Aorta (tissue), 5 donors: ENCODE results near the gene GARNL3. TPM values are rescaled to one million over a fixed set of nuclear protein-coding genes. Genes with fewer than 3 reads are reported as not detected.

Experiments used
- ATAC-seq: fragments of 200-7000 bp; cut with Tn5 transposase; one replicate; pipeline ENCODE4 v1.9.1; 2022; ENCODE audit warnings: moderate library complexity; ENCODE audit not compliant: low FRiP score
- DNase-seq, 2 donors: peaks; one replicate each; pipeline ENCODE4 v3.0.0-alpha.2; 2020
- H3K27ac ChIP-seq, 2 donors: one replicate each; pipeline ENCODE4 v1.5.1; 2013; ENCODE audit warnings: low read length in 2 of 2, mild to moderate bottlenecking in 2 of 2, moderate library complexity in 2 of 2, control low read depth in 1 of 2, inconsistent platforms in 1 of 2, low read depth in 1 of 2
- H3K27me3 ChIP-seq, 2 donors: one replicate each; pipeline ENCODE4 v1.6.1; 2013; ENCODE audit warnings: control low read depth in 1 of 2, low read length in 1 of 2, mild to moderate bottlenecking in 1 of 2, moderate library complexity in 1 of 2; ENCODE audit not compliant: insufficient read depth in 2 of 2, control insufficient read depth in 1 of 2
- H3K36me3 ChIP-seq, 2 donors: one replicate each; pipeline ENCODE4 v1.6.1; 2013; ENCODE audit warnings: control low read depth in 1 of 2, low read length in 1 of 2, mild to moderate bottlenecking in 1 of 2; ENCODE audit not compliant: insufficient read depth in 2 of 2, control insufficient read depth in 1 of 2
- H3K4me1 ChIP-seq, 2 donors: one replicate each; pipeline ENCODE4 v1.6.1; 2013; ENCODE audit warnings: low read length in 2 of 2, control low read depth in 1 of 2, mild to moderate bottlenecking in 1 of 2, moderate library complexity in 1 of 2; ENCODE audit not compliant: insufficient read depth in 2 of 2, control insufficient read depth in 1 of 2
- H3K4me3 ChIP-seq, 2 donors: one replicate each; pipeline ENCODE4 v1.5.1; 2013; ENCODE audit warnings: low read length in 2 of 2, control low read depth in 1 of 2, mild to moderate bottlenecking in 1 of 2
- H3K9me3 ChIP-seq: one replicate; pipeline ENCODE4 v1.6.1; 2013; ENCODE audit warnings: mild to moderate bottlenecking, low read length; ENCODE audit not compliant: control insufficient read depth
- WGBS, 2 donors: extraction: QIAGEN DNeasy Blood & Tissue Kit; methylation state at CpG; one replicate each; pipeline ENCODE4 v1.1.7; 2013; 5-methylcytosine and 5-hydroxymethylcytosine counted together
- intact Hi-C, 2 donors: fragments of 100-400 bp; cut with DNase I; formaldehyde crosslinking; loops; one replicate each; pipeline versions ENCODE4 v1.14.2 to v1.15.0; 2022
- polyA plus RNA-seq, 2 donors: library from polyadenylated mRNA; stranded (reverse); fragments of 200-250 nt; gene quantifications; one replicate each; pipeline ENCODE4 v1.2.3, GENCODE V29; 2013
- total RNA-seq, 2 donors: library from RNA; stranded (reverse); fragmentation: NEBNext Ultra II Directional; extraction: Animal tissue kit (Norgen Biotek cat#: 25700); gene quantifications; one replicate each; pipeline ENCODE4 v1.2.1, GENCODE V29; 2021
- donor health status: healthy with polysubstance abuse.
- donor health status: Bipolar disorder and iron deficiency.
- donor health status: DM: no; HTN: no; CAD: no.
- donor health status: DM: no; HTN: no; CAD: no.
- donor health status: DM: yes; HTN: yes; CAD: no.

The GARNL3 gene
- total and polyA plus RNA-seq, 4 donors, result 6.3 to 70.9 (median 42.8) TPM

DNA sequence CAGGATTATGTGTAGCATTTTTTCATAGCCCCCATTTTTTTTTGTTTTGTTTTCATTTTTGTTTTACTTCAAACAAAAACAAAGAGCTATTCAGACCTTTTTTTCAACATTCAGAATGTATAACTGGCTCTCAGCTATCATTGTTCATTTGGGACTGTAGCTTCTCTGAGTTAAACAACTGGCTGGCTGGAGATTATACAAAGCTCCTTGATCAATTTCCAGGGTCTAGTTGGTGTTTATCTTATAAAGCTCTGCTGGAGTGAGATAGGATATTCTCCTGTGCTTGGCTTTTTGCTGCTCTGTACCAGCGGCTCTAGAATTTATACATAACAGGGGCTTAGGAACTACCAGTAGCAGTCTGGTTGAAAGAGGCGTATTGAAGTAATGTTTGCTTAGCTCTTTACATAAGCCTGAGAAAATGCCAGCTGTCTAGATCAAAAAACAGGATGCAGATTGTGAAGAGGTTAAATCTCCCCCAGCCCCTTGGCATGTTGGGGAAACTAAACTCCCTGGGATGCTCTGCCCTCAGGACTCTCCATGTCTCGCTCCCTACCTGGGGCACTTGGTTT, 15.2 kb downstream of the GARNL3 start:
- H3K36me3 ChIP-seq, result no peaks in the 10 kb centered on the region
- no peak for ATAC-seq
- peaks cover 3 to 7% of the 10 kb centered on the region in 2 donors for H3K4me1 ChIP-seq
- no peak for DNase-seq
- WGBS, 2 donors, result 94 to 96% methylated on average over 3 of the region's 3 CpGs
- no peaks in the 10 kb centered on the region for H3K9me3 ChIP-seq
- H3K27ac ChIP-seq, result no peak overlapping the region
- intact Hi-C loops, result no loop called here
- no peaks in the 10 kb centered on the region for H3K27me3 ChIP-seq
- no peak overlapping the region for H3K4me3 ChIP-seq

DNA sequence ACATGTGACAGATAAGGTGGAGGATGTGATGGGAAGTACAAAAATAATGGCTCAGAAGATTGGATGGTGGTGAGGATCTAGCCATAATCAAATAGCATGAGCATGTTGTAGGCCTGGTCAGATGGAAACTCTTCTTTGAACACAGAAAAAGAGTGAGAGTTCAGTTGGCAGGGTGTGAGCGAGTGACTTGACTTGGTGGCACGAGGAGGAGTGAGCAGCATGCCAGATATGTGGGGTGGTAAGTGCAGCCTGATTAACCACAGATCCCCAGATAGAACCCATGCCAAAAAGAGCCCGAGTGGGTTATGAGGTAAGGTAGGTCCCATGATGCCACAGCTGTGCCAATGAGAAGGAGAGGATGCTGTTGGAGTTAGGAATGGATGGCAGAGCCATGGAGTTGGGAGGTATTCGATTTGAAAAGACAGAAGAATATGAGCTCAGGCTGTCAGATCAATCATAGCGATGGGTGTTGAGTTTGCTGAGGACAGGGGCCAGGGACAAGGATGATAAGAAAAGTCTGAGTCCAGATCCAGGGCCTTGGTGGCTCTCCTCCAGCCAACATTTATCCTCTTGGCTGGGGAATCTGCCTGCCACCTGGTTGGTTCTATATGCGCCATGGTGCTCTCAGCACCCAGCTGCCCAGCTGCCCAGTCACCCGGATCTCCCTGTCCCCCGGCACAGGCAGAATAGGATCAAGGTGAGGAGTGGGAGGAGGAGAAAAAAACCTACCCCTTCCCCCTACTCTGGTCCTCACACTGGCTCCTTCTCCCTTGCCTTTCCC, 16.5 kb downstream of the GARNL3 start:
- 62 to 66% methylated on average over 8 of the region's 8 CpGs for WGBS, 2 donors
- Histone ChIP-seq H3K27me3 (no peaks in the 10 kb centered on the region), H3K9me3 (no peaks in the 10 kb centered on the region), H3K36me3 (no peaks in the 10 kb centered on the region), H3K4me1 (peaks cover 0 to 8% of the 10 kb centered on the region in 2 donors), H3K4me3 (no peak overlapping the region), H3K27ac (no peak overlapping the region)
- no peak for ATAC-seq
- intact Hi-C loops, result no loop called here
- no peak for DNase-seq

DNA sequence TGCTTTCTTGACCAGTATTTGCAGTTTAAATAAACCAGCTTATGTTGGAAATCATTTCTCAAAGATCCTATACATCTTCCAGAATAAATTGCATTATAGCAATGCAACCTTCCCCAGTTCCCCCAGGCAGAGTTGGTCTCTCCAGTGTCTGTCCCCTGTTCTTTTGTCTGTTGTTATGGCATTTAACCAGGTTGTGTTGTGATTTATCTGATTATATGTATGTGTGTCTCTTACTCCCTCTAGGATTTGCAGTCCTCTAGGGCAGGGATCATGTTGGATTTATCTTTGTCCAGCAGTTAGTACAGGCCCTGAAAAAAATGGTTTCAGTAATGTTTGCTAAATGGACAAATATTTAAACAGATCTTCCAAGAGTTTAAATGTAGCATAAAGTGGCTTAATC, 17.3 kb downstream of the GARNL3 start:
- Histone ChIP-seq H3K27ac (no peak overlapping the region), H3K27me3 (no peaks in the 10 kb centered on the region), H3K4me1 (peaks cover 0 to 10% of the 10 kb centered on the region in 2 donors), H3K9me3 (no peaks in the 10 kb centered on the region), H3K4me3 (no peak overlapping the region), H3K36me3 (no peaks in the 10 kb centered on the region)
- ATAC-seq, result no peak
- intact Hi-C loops, result no loop called here
- DNase-seq, result no peak

GRCh38 chr9:127282611-127283010, 18.0 kb downstream of the GARNL3 start:
- no peak overlapping the region for H3K4me3 ChIP-seq
- no peaks in the 10 kb centered on the region for H3K9me3 ChIP-seq
- no peaks in the 10 kb centered on the region for H3K27me3 ChIP-seq
- intact Hi-C loops, result no loop called here
- peaks cover 0 to 6% of the 10 kb centered on the region in 2 donors for H3K4me1 ChIP-seq
- H3K27ac ChIP-seq, result no peak overlapping the region
- H3K36me3 ChIP-seq, result no peaks in the 10 kb centered on the region
- ATAC-seq (no peak), DNase-seq (no peak)

DNA sequence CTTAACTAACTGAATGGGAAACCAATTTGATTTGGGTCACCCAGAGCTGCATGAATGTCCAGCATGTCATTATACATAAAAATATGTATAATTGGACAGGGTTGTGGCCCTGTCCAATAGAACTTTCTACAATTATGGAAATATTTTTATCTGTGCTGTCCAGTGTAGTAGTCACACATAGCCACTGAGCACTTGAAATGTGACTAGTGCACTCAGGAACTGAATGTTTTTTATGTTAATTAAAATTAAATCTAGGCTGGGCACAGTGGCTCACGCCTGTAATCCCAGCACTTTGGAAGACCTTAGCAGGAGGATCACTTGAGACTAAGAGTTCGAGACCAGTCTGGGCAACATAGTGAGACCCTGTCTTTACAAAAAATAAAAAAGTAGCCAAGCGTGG, 18.6 kb downstream of the GARNL3 start:
- intact Hi-C loops, result no loop called here
- H3K36me3 ChIP-seq, result peaks cover 0 to under 1% of the 10 kb centered on the region in 2 donors
- 92 to 99% methylated on average over 3 of the region's 3 CpGs for WGBS, 2 donors
- peaks cover 0 to 5% of the 10 kb centered on the region in 2 donors for H3K4me1 ChIP-seq
- DNase-seq, result no peak
- H3K27me3 ChIP-seq, result no peaks in the 10 kb centered on the region
- H3K9me3 ChIP-seq, result no peaks in the 10 kb centered on the region
- no peak overlapping the region for H3K4me3 ChIP-seq
- H3K27ac ChIP-seq, result no peak overlapping the region
- ATAC-seq, result no peak

DNA sequence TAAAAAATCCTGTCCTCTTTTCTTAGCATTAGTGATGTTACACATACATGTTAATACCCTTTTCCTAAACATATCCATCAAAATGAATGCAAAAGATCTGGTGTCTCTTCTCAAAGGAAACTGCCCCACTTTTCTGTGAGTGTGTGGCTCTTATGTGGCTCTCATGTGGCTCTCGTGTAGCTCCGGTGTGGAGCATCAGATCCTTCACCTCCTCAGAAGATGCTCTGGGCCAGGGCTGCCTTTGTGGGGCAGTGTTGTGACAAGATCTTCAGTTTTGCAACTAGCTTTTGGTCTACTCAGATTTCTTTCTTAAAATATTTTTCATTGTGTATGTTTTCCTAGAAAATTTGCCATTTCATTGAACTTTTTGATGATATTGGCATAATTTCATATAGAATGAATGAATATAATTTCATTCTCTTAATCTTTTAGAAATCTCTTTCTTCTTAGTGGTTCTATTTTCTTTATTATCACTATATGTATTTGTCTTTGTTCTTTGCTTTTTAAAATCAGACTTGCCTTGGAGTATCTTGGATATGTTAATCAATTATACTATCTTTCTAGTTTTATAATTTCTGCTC, 19.4 kb downstream of the GARNL3 start:
- DNase-seq (no peak), ATAC-seq (peak; percentile 66)
- intact Hi-C loops, result no loop called here
- Histone ChIP-seq H3K36me3 (peaks cover 0 to 2% of the 10 kb centered on the region in 2 donors), H3K9me3 (no peaks in the 10 kb centered on the region), H3K27ac (no peak overlapping the region), H3K4me3 (no peak overlapping the region), H3K4me1 (peaks cover 0 to 5% of the 10 kb centered on the region in 2 donors), H3K27me3 (no peaks in the 10 kb centered on the region)
- 16 to 20% methylated on average over 2 of the region's 2 CpGs for WGBS, 2 donors

- ATAC-seq (no peak), DNase-seq (no peak)
- H3K27ac ChIP-seq, result no peak overlapping the region
- H3K4me3 ChIP-seq, result no peak overlapping the region
- H3K27me3 ChIP-seq, result no peaks in the 10 kb centered on the region
- intact Hi-C loops, result no loop called here
- H3K36me3 ChIP-seq, result peaks cover 0 to 2% of the 10 kb centered on the region in 2 donors
- no peaks in the 10 kb centered on the region for H3K9me3 ChIP-seq
- peaks cover 0 to 5% of the 10 kb centered on the region in 2 donors for H3K4me1 ChIP-seq
Measured at GRCh38 chr9:127285965-127286364, 21.4 kb downstream of the GARNL3 start.

DNA sequence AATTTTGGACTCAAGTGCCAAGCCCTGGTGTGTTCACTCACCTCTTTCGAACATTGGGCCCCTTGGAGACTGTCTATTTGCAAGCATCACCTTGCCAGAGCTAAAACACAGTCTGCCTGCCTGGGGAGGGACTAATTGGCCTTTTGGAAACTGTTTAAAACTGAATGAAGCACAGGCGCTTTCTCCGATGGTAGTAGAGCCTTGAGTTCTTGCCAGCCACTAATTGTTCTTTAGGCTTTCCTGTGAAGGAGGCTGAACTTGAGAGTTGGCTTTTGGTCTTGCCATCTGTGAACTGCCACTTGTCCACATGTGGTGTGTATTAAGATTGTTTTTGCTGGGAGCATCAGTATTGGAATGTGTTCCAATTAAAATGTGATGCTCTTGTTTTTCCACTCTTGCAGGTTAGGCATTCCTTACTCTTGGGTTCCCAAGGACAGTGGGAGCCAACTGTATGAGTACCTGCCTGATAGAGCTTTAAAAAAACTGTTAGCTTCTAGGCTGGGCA, 26.0 kb downstream of the GARNL3 start:
- Histone ChIP-seq H3K27me3 (no peaks in the 10 kb centered on the region), H3K27ac (no peak overlapping the region), H3K4me3 (no peak overlapping the region), H3K4me1 (peaks cover 7 to 11% of the 10 kb centered on the region in 2 donors), H3K36me3 (peaks cover 0 to 4% of the 10 kb centered on the region in 2 donors), H3K9me3 (no peaks in the 10 kb centered on the region)
- intact Hi-C loops, result no loop called here
- DNase-seq (no peak), ATAC-seq (no peak)
- 71 to 81% methylated on average over 3 of the region's 3 CpGs for WGBS, 2 donors
